ENCODE data around the gene KYAT1. TPM values are rescaled to one million over a fixed set of nuclear protein-coding genes. Genes with fewer than 3 reads are reported as not detected.

The KYAT1 gene
- total and polyA plus RNA-seq, 2 of the 8 experiments (the other 6 are each of a cell fraction or from before 2014, with no cell fraction given) = 30.4 to 42.2 TPM

- POLR2A ChIA-PET (ENCODE audit: partially characterized antibody) = interaction anchor here (0.7 to 1.4 kb wide), 3 partner anchors 8 to 18 kb away, joined by 3 to 4 read pairs (median 3); no protein-coding TSS in a partner anchor
- no peak overlapping the region for H2AFZ ChIP-seq (ENCODE audit: low read length)
- TF ChIP-seq KDM4A (IDR thresholded peaks at IDR 0.05; ENCODE audit: low read depth, low read length, severe bottlenecking) = no peak
- TF ChIP-seq RBBP5 (IDR thresholded peaks at IDR 0.05; ENCODE audit: borderline replicate concordance, low read depth, low read length) = no peak
- TF ChIP-seq KDM5A (IDR thresholded peaks at IDR 0.05; ENCODE audit: low read length) = no peak
- no peak for TF ChIP-seq CBX8 (IDR thresholded peaks at IDR 0.05; ENCODE audit: borderline replicate concordance, low read depth, low read length)
- no peak for TF ChIP-seq HDAC2 (IDR thresholded peaks at IDR 0.05; ENCODE audit: borderline replicate concordance in 1 of 2, low read depth in 2 of 2, low read length in 2 of 2)
- no peak for TF ChIP-seq RFX5 (IDR thresholded peaks at IDR 0.05; ENCODE audit: borderline replicate concordance, low read depth, low read length)
- TF ChIP-seq E2F6 (IDR thresholded peaks at IDR 0.05) = no peak
- TF ChIP-seq TAF7 (optimal IDR thresholded peaks at IDR 0.05; ENCODE audit: borderline replicate concordance, low read depth, low read length) = no peak
- TF ChIP-seq BACH1 (IDR thresholded peaks at IDR 0.05; ENCODE audit: low read length) = no peak
- TF ChIP-seq USF2 (IDR thresholded peaks at IDR 0.05; ENCODE audit: low read length) = no peak
- no peak for TF ChIP-seq NRF1 (IDR thresholded peaks at IDR 0.05; ENCODE audit: low read depth, low read length)
- TF ChIP-seq POLR2AphosphoS5 (IDR thresholded peaks at IDR 0.05; ENCODE audit: low read depth, low read length) = no peak
These were observed 76.1 kb downstream of the KYAT1 start for GRCh38 chr9:128805661-128806060.

More at GRCh38 chr9:128805661-128806060, 76.1 kb downstream of the KYAT1 start:
- H2BK20ac ChIP-seq (ENCODE audit: low read length) = no peak overlapping the region
- peaks cover 0 to 4% of the 10 kb centered on the region in 2 experiments for H4K20me1 ChIP-seq (replicated peaks in 1 of 2; ENCODE audit: control insufficient read depth in 1 of 2, insufficient read depth in 2 of 2, low read length in 2 of 2)
- no peak overlapping the region for H3K14ac ChIP-seq (ENCODE audit: insufficient read length)
- H3K18ac ChIP-seq (ENCODE audit: extremely low read depth, low read length) = no peak overlapping the region
- no peaks in the 10 kb centered on the region for H3K27me3 ChIP-seq (replicated peaks in 1 of 4; ENCODE audit: control insufficient read depth in 3 of 4, extremely low read depth in 1 of 4, insufficient read depth in 3 of 4, low read length in 3 of 4)
- no peak overlapping the region for H2BK120ac ChIP-seq (replicated peaks; ENCODE audit: low read depth, low read length)
- FAIRE-seq (no peak), DNase-seq (ENCODE audit: low read depth in 1 of 2, low spot score in 2 of 2) (no peak)
- no peak overlapping the region for H2BK12ac ChIP-seq (ENCODE audit: low read depth, low read length)
- no peak overlapping the region for H2AK5ac ChIP-seq (ENCODE audit: low read depth, low read length)
- no peak overlapping the region for H4K91ac ChIP-seq (replicated peaks; ENCODE audit: insufficient read length, low read length)
- H3K4ac ChIP-seq (replicated peaks; ENCODE audit: insufficient read length, low read depth, low read length) = no peak overlapping the region
- H3K23ac ChIP-seq (ENCODE audit: insufficient read length) = no peak overlapping the region
- no peaks in the 10 kb centered on the region for H3K9me3 ChIP-seq (ENCODE audit: insufficient read depth in 2 of 2, low read depth in 1 of 2, low read length in 1 of 2)
- H3K9ac ChIP-seq (replicated peaks in 1 of 4; ENCODE audit: extremely low read depth in 1 of 4, low read depth in 3 of 4, low read length in 3 of 4) = no peak overlapping the region
- H3K56ac ChIP-seq (replicated peaks; ENCODE audit: insufficient read length, low read depth, low read length) = no peak overlapping the region
- H3K4me3 ChIP-seq (ENCODE audit: extremely low read depth in 1 of 4, insufficient read depth in 2 of 4, low read depth in 3 of 4, low read length in 4 of 4) = no peak overlapping the region
- no peak overlapping the region for H2BK15ac ChIP-seq (ENCODE audit: low read length)
- H3K79me1 ChIP-seq (ENCODE audit: low read depth, low read length) = no peaks in the 10 kb centered on the region
- no peak overlapping the region for H4K5ac ChIP-seq (ENCODE audit: insufficient read length, low read depth, low read length)
- H3K36me3 ChIP-seq (ENCODE audit: control insufficient read depth in 2 of 4, insufficient read depth in 4 of 4, low read length in 3 of 4) = peaks cover 2 to 16% (median 11%) of the 10 kb centered on the region in 4 experiments; a peak in 6 of 8 replicates
- WGBS, 2 experiments (ENCODE audit: extremely low coverage in 1 of 2, insufficient coverage in 1 of 2, insufficient read length in 1 of 2, insufficient replicate concordance in 2 of 2, low coverage in 1 of 2, low lambda C conversion rate in 2 of 2, missing lambda C conversion rate in 1 of 2) = 91% methylated on average over 14 of the region's 14 CpGs; no CpG with 5 or more reads in 1 of the 2 experiments
- CTCF ChIA-PET (ENCODE audit: partially characterized antibody) = no interaction called here
- no peaks in the 10 kb centered on the region for H3K79me2 ChIP-seq (ENCODE audit: control insufficient read depth in 1 of 2, insufficient read depth in 2 of 2, low read length in 2 of 2)
- H3K23me2 ChIP-seq (ENCODE audit: low read depth, low read length) = no peaks in the 10 kb centered on the region
- no peaks in the 10 kb centered on the region for H3K4me1 ChIP-seq (replicated peaks in 1 of 4; ENCODE audit: control insufficient read depth in 3 of 4, insufficient read depth in 4 of 4, low read length in 3 of 4)
- no peak overlapping the region for H2BK5ac ChIP-seq (ENCODE audit: low read depth, low read length)
- no peak overlapping the region for H3K27ac ChIP-seq (ENCODE audit: low read depth, low read length)
- H3K4me2 ChIP-seq (ENCODE audit: insufficient read depth in 1 of 2, low read depth in 2 of 2, low read length in 2 of 2) = no peak overlapping the region
- H4K8ac ChIP-seq (ENCODE audit: extremely low read depth, insufficient read depth, low read length) = no peak overlapping the region

All from H1 (cell line).